DMS 273 (cell line): ENCODE measurements around the gene MBOAT1.
"Not testable (repeated sequence)": the region's sequence is repeated elsewhere in the genome, so short reads cannot be mapped to it uniquely, and the experiment has no call there.

ENCODE experiments used
- DNase-seq: peaks from one replicate; lab custom pipeline; 2025; ENCODE audit not compliant: unreplicated experiment; lab: John Stamatoyannopoulos, UW

MBOAT1 gene, protein sequence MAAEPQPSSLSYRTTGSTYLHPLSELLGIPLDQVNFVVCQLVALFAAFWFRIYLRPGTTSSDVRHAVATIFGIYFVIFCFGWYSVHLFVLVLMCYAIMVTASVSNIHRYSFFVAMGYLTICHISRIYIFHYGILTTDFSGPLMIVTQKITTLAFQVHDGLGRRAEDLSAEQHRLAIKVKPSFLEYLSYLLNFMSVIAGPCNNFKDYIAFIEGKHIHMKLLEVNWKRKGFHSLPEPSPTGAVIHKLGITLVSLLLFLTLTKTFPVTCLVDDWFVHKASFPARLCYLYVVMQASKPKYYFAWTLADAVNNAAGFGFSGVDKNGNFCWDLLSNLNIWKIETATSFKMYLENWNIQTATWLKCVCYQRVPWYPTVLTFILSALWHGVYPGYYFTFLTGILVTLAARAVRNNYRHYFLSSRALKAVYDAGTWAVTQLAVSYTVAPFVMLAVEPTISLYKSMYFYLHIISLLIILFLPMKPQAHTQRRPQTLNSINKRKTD

DNA sequence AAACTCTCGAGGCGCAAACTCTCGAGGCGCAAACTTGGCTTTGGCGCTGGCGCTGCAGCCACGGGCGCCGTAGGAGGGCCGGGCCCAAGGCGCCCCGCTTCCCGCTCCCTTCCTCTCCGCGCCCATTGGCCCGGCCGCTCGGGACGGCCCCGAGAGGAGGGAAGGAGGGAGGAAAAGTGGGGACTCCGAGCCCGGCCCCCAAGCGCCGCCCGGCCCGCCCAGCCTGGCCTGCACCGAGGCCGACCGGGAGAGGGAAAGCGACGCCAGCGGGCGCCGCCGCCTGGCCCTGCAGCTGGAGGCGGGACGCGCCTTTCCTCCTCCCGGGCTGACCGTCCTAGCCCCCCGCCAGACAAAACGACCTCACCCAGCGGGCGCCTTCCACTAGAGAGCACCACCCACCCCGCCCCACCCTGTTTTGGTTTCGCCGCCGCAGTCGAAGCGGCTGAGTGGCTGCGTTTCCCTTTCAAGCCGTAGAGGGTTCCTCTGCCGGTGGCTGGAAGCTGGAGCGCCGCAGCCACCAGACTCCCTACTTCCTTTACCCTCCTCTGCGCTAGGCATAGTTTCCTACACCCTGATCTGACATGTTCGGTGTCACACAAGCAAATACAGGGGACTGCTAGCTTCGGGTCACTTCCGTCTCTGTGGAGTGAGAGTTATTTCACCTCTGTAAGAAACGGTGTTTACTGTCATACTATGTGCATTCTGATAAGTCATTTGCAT, at the start of gene MBOAT1:
TSS of gene MBOAT1 (minus strand) at position 78 of the 720 bp plus-strand sequence. CDS start 235 bp downstream, outside the sequence.
- DNase-seq = peak; percentile 95

DNA sequence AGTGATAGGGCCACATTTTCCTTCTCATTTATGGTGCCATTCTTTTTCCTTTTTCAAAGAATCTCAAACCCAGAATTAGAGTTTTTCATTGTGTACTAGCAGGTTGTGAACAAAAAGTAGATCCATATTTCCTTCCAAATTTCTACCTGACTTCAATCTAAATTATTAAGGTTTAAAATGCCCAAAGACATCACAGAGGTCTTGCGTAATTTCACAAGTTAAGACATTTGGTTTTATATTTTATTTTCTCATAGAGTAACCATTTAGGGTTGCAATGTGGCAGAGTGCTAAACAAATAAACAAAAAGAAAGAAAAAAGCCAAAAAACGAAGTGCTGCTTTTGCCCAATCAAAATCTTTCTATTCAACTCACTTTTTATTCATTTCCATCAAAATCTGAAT, 49.4 kb upstream of the MBOAT1 start:
- no peak for DNase-seq

- DNase-seq = no peak
These were observed 48.1 kb upstream of the MBOAT1 start for GRCh38 chr6:20260360-20260759.

- DNase-seq = no peak
These were observed 47.2 kb upstream of the MBOAT1 start for GRCh38 chr6:20259316-20260049.

- no peak for DNase-seq
These were observed 43.2 kb upstream of the MBOAT1 start for GRCh38 chr6:20255428-20255827.

DNA sequence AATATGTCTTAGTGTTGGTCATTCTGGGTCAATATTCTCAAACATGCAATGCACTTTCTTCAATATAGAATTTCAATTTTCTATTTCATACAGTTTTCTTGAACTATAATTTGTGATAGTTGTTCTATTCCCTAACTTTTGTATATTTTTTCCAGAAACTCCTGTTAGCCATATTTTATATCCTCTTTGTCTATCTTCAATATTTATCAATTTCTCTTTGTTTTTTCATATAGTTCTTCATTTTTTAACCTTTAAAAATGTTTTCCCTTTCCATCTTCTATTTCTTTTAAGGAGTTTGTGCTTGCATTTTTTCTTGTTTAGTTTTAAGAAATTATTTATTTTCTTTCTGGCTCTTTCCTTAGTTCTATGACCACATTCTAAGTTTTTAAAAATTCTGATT, 42.0 kb upstream of the MBOAT1 start:
- no peak for DNase-seq

GRCh38 chr6:20253021-20253420, 40.8 kb upstream of the MBOAT1 start:
- DNase-seq = no peak

DNA sequence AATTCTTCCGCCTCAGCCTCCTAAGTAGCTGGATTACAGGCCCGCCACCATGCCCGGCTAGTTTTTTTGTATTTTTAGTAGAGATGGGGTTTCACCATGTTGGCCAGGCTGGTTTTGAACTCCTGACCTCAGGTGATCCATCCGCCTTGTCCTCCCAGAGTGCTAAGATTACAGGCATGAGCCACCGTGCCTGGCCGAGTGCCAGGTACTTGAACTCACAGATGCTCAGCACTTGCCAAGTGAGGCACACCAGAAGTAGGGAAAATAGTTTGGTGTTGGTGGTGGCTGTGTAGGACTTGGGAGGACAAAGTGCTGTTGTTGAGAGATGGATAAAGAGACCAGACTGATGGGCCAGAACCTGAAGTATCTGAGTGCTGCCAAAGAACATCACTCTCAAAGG, 40.0 kb upstream of the MBOAT1 start:
- DNase-seq = peak; percentile 57

GRCh38 chr6:20251525-20251924, 39.3 kb upstream of the MBOAT1 start:
- no peak for DNase-seq

GRCh38 chr6:20246125-20246524, 33.9 kb upstream of the MBOAT1 start:
- no peak for DNase-seq

GRCh38 chr6:20244807-20245681, 32.8 kb upstream of the MBOAT1 start:
- not testable (repeated sequence) for DNase-seq

DNA sequence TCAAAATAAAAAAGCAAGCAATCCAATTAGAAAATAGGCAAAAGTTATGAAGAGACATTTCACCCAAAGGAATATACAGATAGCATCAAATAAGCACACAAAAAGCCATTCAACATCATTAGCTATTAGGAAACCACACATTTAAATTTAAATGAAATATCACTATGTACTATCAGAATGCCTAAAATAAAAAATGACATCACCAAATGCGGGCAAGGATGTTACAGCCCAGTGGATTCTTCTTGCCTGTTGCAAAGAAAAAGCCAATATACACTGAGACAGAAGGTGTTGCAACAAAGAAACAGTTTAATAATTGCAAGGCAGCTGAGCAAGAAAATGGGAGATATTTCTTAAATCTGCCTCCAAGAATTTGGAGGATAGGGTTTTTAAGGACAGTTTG, 31.0 kb upstream of the MBOAT1 start:
- DNase-seq = no peak

DNA sequence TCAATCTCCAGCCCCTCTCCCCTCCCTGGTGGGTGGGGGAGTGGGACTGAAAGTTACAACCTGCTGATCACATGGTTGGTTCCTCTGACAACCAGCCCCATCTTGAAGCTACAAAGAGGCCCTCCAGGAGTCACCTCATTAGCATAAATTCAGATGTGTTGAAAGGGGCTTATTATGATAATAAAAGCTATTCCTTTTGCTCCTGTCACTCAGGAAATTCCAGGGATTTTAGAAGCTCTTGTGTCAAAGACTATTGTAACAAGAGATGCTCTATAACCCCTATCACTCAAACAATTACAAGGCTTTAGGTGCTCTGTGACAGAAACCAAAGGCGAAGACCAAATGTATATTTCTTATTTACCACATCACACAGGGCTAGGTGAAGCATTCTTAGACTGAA, 30.1 kb upstream of the MBOAT1 start:
- DNase-seq = no peak

DNA sequence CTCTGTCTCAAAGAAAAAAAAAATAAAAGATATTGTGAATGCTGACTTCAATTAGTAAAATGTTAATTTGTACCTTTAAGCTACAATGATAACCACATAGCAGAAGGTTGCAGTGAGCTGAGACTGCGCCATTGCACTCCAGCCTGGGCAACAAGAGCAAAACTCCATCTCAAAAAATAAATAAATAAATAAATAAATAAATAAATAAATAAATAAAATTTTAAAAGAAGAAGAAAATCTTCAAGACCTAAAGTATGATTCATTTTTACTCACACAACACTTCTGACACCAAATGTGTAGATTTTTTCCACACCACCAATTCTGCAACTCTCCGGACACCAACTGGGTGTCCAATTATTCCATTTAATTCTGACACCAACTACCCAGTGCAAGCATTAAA, 28.8 kb upstream of the MBOAT1 start:
- no peak for DNase-seq

DNA sequence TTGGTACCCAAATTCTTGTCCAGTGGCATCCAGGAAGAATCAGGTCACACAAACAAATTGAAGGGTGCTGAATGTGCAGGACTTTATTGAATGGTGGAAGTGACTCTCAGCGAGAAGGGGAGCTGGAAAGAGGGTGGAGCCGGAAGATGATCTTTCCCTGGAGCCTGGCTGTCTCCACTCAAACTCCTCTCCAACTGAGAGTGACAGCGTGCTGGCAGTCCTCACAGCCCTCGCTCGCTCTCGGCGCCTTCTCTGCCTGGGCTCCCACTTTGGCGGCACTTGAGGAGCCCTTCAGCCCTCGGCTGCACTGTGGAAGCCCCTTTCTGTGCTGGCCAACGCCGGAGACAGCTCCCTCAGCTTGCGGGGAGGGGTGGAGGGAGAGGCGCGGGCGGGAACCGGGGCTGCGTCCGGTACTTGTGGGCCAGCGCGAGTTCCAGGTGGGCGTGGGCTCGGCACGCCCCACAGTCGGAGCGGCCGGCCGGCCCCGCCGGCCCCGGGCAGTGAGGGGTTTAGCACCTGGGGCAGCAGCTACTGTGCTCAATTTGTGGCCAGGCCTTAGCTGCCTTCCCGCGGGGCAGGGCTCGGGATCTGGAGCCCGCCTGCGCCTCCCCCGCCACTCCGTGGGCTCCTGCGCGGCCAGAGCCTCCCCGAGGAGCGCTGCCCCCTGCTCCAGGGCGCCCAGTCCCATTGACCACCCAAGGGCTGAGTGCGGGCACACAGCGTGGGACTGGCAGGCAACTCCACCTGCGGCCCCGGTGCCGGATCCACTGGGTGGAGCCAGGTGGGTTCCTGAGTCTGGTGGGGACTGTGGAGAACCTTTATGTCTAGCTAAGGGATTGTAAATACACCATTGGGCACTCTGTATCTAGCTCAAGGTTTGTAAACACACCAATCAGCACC, 26.7 kb upstream of the MBOAT1 start:
- DNase-seq = no peak

DNA sequence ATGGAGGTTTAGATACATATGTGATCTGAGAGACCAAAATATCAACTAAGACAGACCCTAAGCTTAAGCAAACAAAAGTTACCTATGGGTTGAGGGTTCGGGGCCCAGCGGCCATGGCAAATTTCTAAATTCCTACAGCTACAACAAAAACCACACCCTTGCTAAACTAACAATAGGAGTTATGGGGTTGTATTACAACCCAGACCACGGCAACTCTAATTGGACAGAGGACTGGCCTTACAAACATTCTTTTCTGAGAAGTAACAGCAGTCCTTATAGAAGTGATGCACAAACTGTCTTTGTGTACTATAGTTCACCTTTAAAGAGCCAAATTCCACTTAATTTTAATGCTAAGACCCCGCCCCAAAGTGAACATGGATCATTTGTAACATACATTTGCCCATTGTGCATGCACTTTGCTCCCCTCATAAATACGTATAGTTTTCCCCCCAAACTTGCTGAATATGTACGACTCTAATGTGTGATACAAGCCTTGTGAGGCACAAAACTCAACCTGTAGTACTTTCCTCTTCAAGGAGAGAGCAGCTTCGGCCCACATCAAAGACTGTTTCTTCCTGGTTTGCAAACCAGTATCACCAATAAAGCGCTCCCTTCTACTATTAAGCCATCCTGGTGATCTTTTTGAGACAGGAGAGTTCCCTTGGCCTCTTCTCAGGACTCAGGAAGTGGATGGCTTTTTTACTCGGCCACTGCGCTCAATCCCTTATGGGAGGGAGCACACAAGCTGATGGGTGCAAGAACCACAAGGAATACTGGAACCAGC, 25.6 kb upstream of the MBOAT1 start:
- no peak for DNase-seq

DNA sequence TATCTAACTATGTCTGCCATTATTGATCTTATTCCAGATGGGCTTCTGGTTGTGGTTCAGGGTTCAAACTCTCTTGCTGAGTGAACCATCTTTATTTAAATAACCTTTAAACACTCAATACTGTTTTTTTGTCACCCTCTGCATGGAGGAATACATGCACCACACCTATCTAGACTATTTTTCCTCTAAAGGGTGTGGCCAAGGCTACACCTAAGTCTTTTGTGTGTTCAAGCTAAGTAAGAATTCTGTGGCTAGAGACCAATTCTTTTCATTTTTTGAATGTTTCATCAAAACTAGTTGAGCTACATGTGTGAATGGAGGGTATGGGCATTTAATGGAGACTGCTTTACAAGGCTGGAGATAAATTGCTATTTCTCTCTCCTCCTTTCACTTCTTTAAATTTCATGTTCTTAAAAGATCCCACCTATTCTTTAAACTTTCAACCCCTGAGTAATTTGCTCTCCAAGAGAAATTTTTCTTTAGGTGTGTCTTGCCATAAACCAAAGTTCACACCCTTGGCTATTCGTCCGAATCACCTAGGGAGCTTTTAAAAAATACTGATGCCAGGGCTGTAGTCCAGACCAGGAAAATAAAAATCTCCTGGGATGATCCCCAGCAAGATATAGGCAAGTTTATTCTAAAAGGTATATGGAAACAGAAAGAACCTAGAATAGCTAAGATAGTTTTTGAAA, 24.8 kb upstream of the MBOAT1 start:
- DNase-seq = no peak

DNA sequence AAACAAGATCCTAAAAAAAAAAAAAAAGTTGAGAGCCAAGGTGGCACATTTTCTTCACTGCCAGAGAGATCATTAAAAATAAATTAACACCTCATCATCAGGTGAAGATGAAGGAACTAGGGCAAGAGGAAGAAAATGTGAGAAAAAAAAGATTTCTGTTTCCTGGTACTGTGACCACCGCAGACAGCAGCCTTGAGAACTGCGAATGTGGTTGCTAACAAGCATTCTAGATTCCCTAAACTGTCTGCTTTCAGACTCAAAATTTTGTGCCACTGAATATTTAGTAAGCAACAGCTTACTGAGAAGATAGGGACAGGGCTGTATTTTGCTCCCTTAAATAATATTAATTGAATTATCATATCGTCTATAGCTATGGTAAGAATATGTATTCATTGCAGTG, 24.1 kb upstream of the MBOAT1 start:
- no peak for DNase-seq
